ENCODE data around the gene LRRN4CL. TPM values are rescaled to one million over a fixed set of nuclear protein-coding genes. Genes with fewer than 3 reads are reported as not detected.
A peak's percentile ranks its signal among the peaks of the same experiment; 100 is the strongest.

Gene LRRN4CL
- total and polyA plus RNA-seq, 2 of the 8 experiments (the other 6 are each of a cell fraction or from before 2014, with no cell fraction given): 0.05 to 0.26 TPM

DNA sequence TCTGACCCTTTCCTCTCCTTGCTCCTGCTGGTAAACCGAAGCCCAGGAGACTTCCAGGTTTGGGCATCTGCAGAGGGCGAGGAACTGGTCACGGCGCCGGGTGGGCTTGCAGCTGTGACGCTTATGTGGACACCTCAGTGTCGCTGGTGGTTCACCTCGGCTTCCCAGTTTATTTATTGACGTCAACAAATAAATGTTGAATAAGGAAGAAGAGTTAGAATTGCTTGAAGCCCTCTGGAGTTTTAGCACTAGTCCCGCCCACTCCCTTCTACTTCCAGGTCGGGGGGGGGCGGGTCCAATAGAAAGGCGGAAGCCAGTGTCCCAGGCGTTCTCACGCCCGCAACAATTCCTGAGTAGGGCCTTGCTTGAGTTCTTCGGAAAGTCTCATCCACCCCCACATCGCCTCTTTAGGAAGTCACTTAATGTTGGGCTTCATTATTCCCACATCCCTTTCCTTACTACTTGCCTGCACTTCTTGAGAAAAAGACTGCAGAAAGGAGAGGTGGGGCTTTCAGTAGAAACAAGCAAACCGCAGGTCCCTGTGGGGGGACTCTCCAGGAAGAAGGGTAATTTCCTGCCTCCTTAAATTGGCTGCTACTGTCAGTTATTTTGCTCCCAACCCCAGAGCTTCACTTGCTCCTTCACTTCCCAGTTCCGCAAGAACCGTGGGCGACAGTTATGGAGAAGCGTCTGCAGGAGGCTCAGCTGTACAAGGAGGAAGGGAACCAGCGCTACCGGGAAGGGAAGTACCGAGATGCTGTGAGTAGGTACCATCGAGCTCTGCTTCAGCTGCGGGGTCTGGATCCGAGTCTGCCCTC is 39.0 kb upstream of the LRRN4CL start, which contains the start of gene TTC9C (continued):
- TF ChIP-seq, protein P1, sequence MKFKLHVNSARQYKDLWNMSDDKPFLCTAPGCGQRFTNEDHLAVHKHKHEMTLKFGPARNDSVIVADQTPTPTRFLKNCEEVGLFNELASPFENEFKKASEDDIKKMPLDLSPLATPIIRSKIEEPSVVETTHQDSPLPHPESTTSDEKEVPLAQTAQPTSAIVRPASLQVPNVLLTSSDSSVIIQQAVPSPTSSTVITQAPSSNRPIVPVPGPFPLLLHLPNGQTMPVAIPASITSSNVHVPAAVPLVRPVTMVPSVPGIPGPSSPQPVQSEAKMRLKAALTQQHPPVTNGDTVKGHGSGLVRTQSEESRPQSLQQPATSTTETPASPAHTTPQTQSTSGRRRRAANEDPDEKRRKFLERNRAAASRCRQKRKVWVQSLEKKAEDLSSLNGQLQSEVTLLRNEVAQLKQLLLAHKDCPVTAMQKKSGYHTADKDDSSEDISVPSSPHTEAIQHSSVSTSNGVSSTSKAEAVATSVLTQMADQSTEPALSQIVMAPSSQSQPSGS (IDR thresholded peaks at IDR 0.05; ENCODE audit: low read length): no peak
- TF ChIP-seq RBBP5 (IDR thresholded peaks at IDR 0.05; ENCODE audit: borderline replicate concordance, low read depth, low read length) (peak; percentile 10; the same call in 1 of the 2 replicates), CHD2 (IDR thresholded peaks at IDR 0.05; ENCODE audit: low read length) (no peak; the same call in none of the 2 replicates), PHF8 (conservative IDR thresholded peaks at IDR 0.05; ENCODE audit: low read depth, low read length) (peak; percentile 52), POLR2AphosphoS5 (IDR thresholded peaks at IDR 0.05; ENCODE audit: low read depth, low read length) (peak; percentile 32), BCL11A (IDR thresholded peaks at IDR 0.05; ENCODE audit: low read depth in 2 of 2, low read length in 2 of 2) (no peak), SP1 (IDR thresholded peaks at IDR 0.05; ENCODE audit: low read depth, low read length) (no peak)

Data from H1 (cell line).